ENCODE data around the gene GABRQ. TPM values are rescaled to one million over a fixed set of nuclear protein-coding genes. Genes with fewer than 3 reads are reported as not detected.
A peak's percentile ranks its signal among the peaks of the same experiment; 100 is the strongest.

GABRQ gene
- 0.79 TPM for total RNA-seq

- DNase-seq, result peak; percentile 3
These were observed at the start of gene GABRQ for GRCh38 chrX:152637649-152638442. Gene GABRQ, plus strand, starts transcription at chrX:152637895. Its CDS starts 308 bp downstream, at chrX:152638203.

- no peak for DNase-seq
These were observed 49.5 kb upstream of the GABRQ start for GRCh38 chrX:152588206-152588605.

DNA sequence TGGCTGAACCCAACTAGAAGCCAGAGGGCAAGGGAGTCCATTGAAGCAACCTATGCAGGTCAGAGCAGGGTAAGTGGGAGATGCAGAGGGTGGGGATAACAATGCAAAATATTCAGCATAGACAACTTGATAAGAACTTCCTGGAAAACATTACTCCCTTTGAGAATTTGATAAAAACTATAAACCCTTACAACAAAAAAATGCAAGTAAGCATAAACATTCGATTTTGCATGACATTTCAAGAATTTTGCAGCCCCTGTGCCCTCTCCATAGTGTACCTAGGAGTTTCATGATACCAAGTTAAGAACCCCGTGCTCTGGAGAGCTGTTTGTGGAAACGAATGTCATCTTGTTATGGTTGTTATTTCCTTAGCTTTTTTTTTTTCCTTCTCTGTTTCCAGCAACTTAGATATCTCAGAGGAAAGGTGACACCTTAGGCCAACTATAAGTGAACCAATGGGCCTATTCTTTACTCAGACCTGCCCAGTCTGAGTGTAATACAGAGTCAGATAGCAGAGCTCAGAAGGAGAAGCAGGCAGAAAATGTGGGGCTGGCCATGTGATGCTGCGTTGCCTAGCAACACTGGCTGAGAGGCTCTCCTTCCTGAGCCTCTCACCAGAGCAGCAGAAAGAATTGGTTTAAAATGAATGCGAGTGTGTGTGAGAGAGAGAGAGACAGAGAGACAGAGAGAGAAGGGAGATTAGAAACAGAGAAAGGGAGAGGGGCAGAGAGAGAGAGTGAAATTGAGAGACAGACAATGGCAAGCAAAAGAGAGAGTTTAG, 36.7 kb upstream of the GABRQ start:
- DNase-seq, result no peak

- DNase-seq, result no peak
These were observed 35.7 kb upstream of the GABRQ start for GRCh38 chrX:152601848-152602616.

DNA sequence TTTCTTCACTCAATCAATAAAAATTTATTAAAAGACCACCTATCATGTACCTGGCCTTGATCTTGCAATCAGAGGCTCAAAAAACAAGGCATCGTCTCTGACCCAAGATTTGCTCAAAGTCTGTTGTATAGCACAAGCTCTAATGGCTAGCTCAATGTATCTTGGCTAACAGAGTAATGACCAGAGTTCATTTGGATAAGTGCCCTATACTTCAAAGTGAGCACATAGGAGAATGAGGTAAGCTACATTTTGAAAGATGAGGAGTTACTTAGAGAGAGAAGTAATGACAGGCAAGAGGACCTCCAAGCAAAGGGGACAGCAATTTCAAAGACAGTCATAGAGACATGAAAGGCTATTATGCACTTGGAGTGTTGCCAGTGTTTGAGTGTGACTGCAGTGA, 22.9 kb upstream of the GABRQ start:
- no peak for DNase-seq

- no peak for DNase-seq
These were observed 17.8 kb upstream of the GABRQ start for GRCh38 chrX:152619897-152620296.

DNA sequence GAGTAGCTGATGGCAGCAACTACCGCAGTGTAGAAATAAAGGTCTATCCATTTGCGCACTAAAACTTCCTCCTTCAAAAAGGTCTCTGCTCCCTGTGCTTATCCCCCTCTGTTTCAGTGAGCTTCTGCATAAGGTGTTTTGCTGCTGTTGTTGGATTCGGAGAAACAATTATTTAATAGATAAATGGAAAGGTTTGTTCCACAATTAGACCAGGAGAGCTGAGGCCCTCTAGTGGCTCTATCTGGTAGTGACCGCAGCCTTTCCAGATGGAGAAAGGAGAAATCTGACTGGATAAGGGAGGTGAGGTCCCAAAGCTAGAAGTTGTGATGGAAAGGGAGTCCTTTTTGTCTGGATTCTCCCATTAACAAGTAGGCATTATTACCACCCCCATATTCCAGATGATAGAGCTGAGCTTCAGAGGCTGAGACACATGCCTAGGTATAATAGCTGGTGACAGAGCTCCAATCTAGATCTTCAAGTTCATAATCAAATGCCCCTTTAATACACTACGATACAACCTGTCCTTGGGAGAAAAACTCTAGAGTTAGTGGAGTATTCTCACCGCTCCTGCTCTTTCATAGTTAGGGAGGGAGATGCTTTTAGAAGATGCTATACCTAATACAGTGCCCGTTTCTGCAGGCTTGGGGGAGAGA, 5.1 kb upstream of the GABRQ start:
- DNase-seq, result peak; percentile 5

DNA sequence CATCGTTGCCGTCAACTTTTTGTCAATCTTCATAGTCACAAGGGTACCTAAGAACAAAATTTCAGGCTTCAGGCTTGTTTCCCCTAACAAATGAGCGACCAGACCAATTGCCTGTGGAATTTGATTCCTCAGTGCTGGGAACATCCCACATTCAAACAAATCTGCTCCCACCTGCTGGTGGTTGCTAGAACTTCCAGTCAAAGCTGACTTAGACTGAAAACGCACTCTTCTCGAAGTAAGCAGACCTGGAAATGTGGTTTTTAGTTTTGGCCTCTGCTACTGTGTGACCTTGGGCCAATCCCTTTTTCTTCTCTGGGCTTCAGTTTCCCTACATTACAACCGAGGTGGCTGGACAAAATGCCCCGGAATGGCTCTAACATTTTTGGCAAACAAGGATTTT, 1.8 kb upstream of the GABRQ start:
- DNase-seq, result peak; percentile 2

DNA sequence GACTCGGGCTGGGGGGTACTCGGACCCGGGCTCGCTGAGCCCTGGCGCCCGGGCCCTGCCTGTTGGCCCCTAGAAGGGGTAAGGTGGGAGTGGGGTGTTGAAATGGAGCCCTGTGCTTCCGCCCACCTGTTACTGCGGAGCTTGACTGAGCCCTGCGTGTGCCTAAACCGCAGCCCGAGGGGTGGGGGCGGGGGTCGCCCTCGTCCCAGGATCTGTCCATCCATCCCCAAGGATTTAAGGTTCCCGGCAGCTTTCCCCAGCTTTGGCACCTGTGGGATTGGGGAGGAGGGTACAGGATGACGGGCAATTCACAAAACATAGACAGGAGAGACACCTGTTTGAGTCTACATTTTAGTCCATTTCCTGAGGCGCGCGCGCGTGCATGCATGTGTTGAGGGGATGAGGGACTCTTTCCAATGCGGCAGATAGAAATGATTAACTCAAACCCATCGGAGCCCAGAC, 779 bp downstream of the GABRQ start:
- no peak for DNase-seq

GRCh38 chrX:152639426-152639825, 1.7 kb downstream of the GABRQ start:
- no peak for DNase-seq

- DNase-seq, result no peak
These were observed 2.5 kb downstream of the GABRQ start for GRCh38 chrX:152640034-152640818.

GRCh38 chrX:152641256-152641875, 3.7 kb downstream of the GABRQ start:
- DNase-seq, result no peak

GRCh38 chrX:152641996-152642395, 4.3 kb downstream of the GABRQ start:
- DNase-seq, result no peak

DNA sequence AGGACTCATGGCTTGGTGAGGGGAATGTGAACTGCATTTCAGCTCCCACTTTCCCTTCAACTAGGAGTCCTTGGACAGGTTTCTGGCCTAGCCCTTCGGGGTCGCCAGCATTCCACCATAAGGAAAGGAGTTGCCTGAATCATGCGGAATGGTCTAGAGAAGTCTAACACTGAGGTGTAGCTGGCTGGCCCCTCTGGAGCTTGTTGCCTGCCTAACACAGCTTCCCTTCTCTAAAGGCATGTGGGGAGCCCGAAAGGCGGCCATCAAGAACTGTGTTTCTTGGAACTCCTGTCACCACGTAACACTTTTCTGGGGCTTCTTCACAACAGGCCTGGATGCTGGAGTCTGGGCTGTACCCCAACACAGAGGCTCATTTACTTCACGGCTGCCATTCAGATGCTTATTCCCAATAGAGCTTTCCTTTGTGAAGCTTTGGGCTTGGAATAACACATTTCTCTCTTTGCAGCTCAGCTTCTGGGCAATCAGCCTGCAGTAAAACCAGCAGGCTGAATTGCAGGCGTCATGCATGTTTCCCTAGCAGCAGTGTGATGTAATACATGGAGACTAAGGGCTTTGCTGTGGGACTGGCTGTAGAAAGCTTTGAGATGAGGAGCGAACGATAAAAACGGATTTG, 5.4 kb downstream of the GABRQ start:
- DNase-seq, result peak; percentile 1

DNA sequence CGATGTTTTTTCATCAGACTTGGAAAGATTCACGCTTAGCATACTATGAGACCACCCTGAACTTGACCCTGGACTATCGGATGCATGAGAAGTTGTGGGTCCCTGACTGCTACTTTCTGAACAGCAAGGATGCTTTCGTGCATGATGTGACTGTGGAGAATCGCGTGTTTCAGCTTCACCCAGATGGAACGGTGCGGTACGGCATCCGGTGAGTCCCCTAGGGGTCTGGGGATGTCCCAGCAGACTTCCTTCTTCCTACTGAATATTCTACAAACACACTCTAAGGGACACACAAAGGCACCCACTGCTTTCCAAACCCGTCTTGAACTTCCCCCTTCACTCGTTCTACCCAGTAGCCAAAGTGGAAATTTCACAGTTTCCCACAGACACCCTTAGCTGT, 9.3 kb downstream of the GABRQ start:
- no peak for DNase-seq

GRCh38 chrX:152647978-152648377, 10.3 kb downstream of the GABRQ start:
- DNase-seq, result no peak

DNA sequence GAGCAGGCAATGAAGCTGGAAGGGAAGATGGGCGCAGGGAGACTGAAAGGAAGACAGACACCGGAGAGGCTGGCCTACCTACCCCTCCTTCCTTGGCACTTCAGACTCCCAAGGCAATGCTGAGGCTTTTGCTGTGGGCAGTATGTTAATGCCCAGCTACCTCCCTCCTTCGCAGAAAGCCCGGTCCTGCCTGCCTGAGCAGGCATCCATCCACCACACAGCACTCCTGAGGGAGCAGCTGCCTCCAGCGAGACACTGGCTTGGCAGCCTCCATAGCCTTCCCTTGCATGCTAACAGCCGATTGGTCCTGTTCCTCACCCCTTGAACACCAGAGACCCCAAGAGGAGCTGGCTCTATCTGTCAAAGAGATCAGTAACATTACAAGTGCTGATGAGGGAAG, 14.4 kb downstream of the GABRQ start:
- DNase-seq, result no peak

- DNase-seq, result no peak
These were observed 14.8 kb downstream of the GABRQ start for GRCh38 chrX:152652467-152652866.

GRCh38 chrX:152656087-152656486, 18.4 kb downstream of the GABRQ start:
- DNase-seq, result no peak

- DNase-seq, result no peak
These were observed 19.2 kb downstream of the GABRQ start for GRCh38 chrX:152656890-152657289.
